Activated CD4-positive, alpha-beta T cell treated with anti-CD3 and anti-CD28 coated beads, Interleukin-2, Interleukin-6, amounts not matched to agents 100 ng/mL and 50 ng/mL, durations not matched to agents 16 hours and 8 hours (primary cell): Measurements from ENCODE around the gene BAG1.

ENCODE experiments used
- DNase-seq: peaks from one replicate; pipeline ENCODE4 v3.0.0-alpha.2; 2020

The BAG1 gene

GRCh38 chr9:33209394-33209793 is 55.1 kb downstream of the BAG1 start:
- no peak for DNase-seq

- peak; percentile 28 for DNase-seq
These were observed 61.8 kb downstream of the BAG1 start for GRCh38 chr9:33202552-33203201.
